ENCODE measurements around the gene TFR2.

The TFR2 gene

GRCh38 chr7:100683659-100684533 is 42.5 kb upstream of the TFR2 start:
- TF ChIP-seq CTCF (IDR thresholded peaks at IDR 0.05; ENCODE audit: low read depth, low read length) = no peak
- peaks cover 89% of the 10 kb centered on the region for H3K36me3 ChIP-seq

GRCh38 chr7:100682991-100683658 is 41.8 kb upstream of the TFR2 start:
- no peaks in the 10 kb centered on the region for H3K9me3 ChIP-seq
- no peak for TF ChIP-seq CTCF (IDR thresholded peaks at IDR 0.05; ENCODE audit: low read depth, low read length)
- peak; percentile 25 for DNase-seq
- H3K27me3 ChIP-seq = no peaks in the 10 kb centered on the region
- peaks cover 88% of the 10 kb centered on the region for H3K36me3 ChIP-seq
- H3K4me1 ChIP-seq = peaks cover 27% of the 10 kb centered on the region
- H3K4me3 ChIP-seq (ENCODE audit: low read depth, low read length) = no peak overlapping the region

More at GRCh38 chr7:100683659-100684533, 42.5 kb upstream of the TFR2 start:
- Histone ChIP-seq H3K4me3 (ENCODE audit: low read depth, low read length) (no peak overlapping the region), H3K27me3 (no peaks in the 10 kb centered on the region), H3K4me1 (peaks cover 20% of the 10 kb centered on the region), H3K9me3 (no peaks in the 10 kb centered on the region)
- no peak for DNase-seq

GRCh38 chr7:100682228-100682741 is 40.9 kb upstream of the TFR2 start:
- TF ChIP-seq CTCF (IDR thresholded peaks at IDR 0.05; ENCODE audit: low read depth, low read length) = no peak
- Histone ChIP-seq H3K9me3 (no peaks in the 10 kb centered on the region), H3K27me3 (no peaks in the 10 kb centered on the region), H3K4me1 (peaks cover 29% of the 10 kb centered on the region), H3K36me3 (peaks cover 88% of the 10 kb centered on the region), H3K4me3 (ENCODE audit: low read depth, low read length) (no peak overlapping the region)
- no peak for DNase-seq

- DNase-seq = no peak
- Histone ChIP-seq H3K9me3 (no peaks in the 10 kb centered on the region), H3K4me1 (peaks cover 24% of the 10 kb centered on the region), H3K27me3 (no peaks in the 10 kb centered on the region), H3K4me3 (ENCODE audit: low read depth, low read length) (no peak overlapping the region), H3K36me3 (peaks cover 88% of the 10 kb centered on the region)
- no peak for TF ChIP-seq CTCF (IDR thresholded peaks at IDR 0.05; ENCODE audit: low read depth, low read length)
These were observed 40.3 kb upstream of the TFR2 start for GRCh38 chr7:100681491-100682227.

- DNase-seq = no peak
- TF ChIP-seq CTCF (IDR thresholded peaks at IDR 0.05; ENCODE audit: low read depth, low read length) = no peak
- H3K27me3 ChIP-seq = no peaks in the 10 kb centered on the region
- peaks cover 82% of the 10 kb centered on the region for H3K36me3 ChIP-seq
- no peaks in the 10 kb centered on the region for H3K9me3 ChIP-seq
- H3K4me1 ChIP-seq = peaks cover 23% of the 10 kb centered on the region
- H3K4me3 ChIP-seq (ENCODE audit: low read depth, low read length) = no peak overlapping the region
These were observed 39.4 kb upstream of the TFR2 start for GRCh38 chr7:100680576-100681271.

All from BE2C (cell line).